ENCODE data around the gene KAZN.

DNA sequence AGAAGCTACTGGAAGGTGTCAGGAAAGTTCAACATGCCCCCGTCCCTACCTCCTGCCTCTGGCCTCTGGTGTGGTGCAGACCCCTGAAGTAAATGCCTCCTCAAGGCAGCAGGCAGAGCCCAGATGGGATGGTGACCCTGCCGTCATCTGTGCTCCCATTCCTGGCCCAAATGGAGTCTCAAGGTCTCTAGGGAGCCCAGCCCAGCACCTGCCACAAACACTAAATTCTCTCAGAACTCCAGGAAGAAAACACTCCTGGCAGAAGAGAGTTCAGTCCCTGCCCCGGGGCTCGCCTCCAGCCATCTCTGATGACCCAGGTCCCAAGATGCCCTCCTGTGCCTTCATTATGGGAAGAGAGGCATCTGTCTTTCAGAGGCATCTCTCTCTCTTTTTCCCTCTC lies 293.5 kb downstream of the KAZN start:
- no peak for TF ChIP-seq GATA3 (IDR thresholded peaks at IDR 0.05; ENCODE audit: low read depth, low read length)
- no peak for TF ChIP-seq GATA2 (IDR thresholded peaks at IDR 0.05; ENCODE audit: low read depth, low read length)

Measured in SH-SY5Y (cell line).